Measurements from ENCODE around the gene PHF2. TPM values are rescaled to one million over a fixed set of nuclear protein-coding genes. Genes with fewer than 3 reads are reported as not detected.

PHF2 gene
- total and polyA plus RNA-seq, 2 of the 4 experiments (the other 2 are of a cell fraction): 5.9 to 9.5 TPM

DNA sequence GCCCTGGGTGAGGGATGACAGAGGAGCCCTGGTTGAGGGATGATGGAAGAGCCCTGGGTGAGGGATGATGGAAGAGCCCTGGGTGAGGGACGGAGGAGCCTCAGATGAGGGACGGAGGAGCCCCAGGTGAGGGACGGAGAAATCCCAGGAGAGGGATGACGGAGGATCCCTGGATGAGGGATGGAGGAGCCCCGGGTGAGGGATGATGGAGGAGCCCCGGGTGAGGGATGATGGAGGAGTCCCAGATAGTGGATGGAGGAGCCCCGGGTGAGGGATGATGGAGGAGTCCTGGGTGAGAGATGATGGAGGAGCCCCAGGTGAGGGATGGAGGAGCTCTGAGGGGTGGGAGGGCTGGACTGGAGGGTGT is 10.9 kb downstream of the PHF2 start:
- no peak overlapping the region for H3K4me3 ChIP-seq (ENCODE audit: insufficient read depth, low read depth, low read length)
- peaks cover 3% of the 10 kb centered on the region; the same call in 1 of the 2 replicates for H3K9me3 ChIP-seq (ENCODE audit: control insufficient read depth, insufficient read depth, low read length)
- no peak overlapping the region for H2BK120ac ChIP-seq (ENCODE audit: low read depth, low read length)
- H2AK9ac ChIP-seq (replicated peaks; ENCODE audit: low read depth, low read length, poor library complexity): no peak overlapping the region
- H3K14ac ChIP-seq (replicated peaks; ENCODE audit: low read depth, low read length): no peak overlapping the region
- in situ Hi-C loops (cut with MboI; ENCODE audit: low sequenced_read_pairs) (no loop called here), intact Hi-C loops (cut with micrococcal nuclease) (no loop called here), dilution Hi-C loops (cut with HindIII; ENCODE audit: low sequenced_read_pairs, unreplicated experiment) (no loop called here)
- H3K79me1 ChIP-seq (ENCODE audit: low read depth in 1 of 2, low read length in 2 of 2): peaks cover 19 to 82% of the 10 kb centered on the region in 2 experiments
- H2BK20ac ChIP-seq (ENCODE audit: low read depth, low read length): no peak overlapping the region
- POLR2A ChIA-PET (ENCODE audit: unreplicated experiment): no interaction called here
- no peak overlapping the region for H4K8ac ChIP-seq (ENCODE audit: low read depth in 2 of 2, low read length in 2 of 2)
- H3K4me1 ChIP-seq (ENCODE audit: control insufficient read depth, insufficient read depth, low read length): peaks cover 6% of the 10 kb centered on the region
- DNase-seq: no peak
- no peak overlapping the region for H3K9ac ChIP-seq (ENCODE audit: low read depth, low read length)
- H4K5ac ChIP-seq (ENCODE audit: low read depth, low read length): no peak overlapping the region
- H3K36me3 ChIP-seq (ENCODE audit: control insufficient read depth, insufficient read depth, low read length): no peaks in the 10 kb centered on the region
- no peak overlapping the region for H3K27ac ChIP-seq (ENCODE audit: insufficient read depth, low read length)
- no peak overlapping the region for H3K18ac ChIP-seq (ENCODE audit: low read depth, low read length)
- no TSS peak for BruUV-seq (replicated peaks)
- no peak for ATAC-seq (ENCODE audit: low read depth)
- no peak overlapping the region for H2BK15ac ChIP-seq (ENCODE audit: low read depth, low read length)
- H3K4me2 ChIP-seq (ENCODE audit: low read depth, low read length): no peak overlapping the region
- no peak overlapping the region for H2AFZ ChIP-seq (replicated peaks; ENCODE audit: low read length, poor library complexity)
- TF ChIP-seq CHD1 (IDR thresholded peaks at IDR 0.05; ENCODE audit: low read depth, low read length): no peak
- no peak for TF ChIP-seq SMC3 (IDR thresholded peaks at IDR 0.05; ENCODE audit: low read depth, low read length)
- no peak for TF ChIP-seq MAZ (IDR thresholded peaks at IDR 0.05; ENCODE audit: borderline replicate concordance, low read depth, low read length)
- TF ChIP-seq, protein P1, sequence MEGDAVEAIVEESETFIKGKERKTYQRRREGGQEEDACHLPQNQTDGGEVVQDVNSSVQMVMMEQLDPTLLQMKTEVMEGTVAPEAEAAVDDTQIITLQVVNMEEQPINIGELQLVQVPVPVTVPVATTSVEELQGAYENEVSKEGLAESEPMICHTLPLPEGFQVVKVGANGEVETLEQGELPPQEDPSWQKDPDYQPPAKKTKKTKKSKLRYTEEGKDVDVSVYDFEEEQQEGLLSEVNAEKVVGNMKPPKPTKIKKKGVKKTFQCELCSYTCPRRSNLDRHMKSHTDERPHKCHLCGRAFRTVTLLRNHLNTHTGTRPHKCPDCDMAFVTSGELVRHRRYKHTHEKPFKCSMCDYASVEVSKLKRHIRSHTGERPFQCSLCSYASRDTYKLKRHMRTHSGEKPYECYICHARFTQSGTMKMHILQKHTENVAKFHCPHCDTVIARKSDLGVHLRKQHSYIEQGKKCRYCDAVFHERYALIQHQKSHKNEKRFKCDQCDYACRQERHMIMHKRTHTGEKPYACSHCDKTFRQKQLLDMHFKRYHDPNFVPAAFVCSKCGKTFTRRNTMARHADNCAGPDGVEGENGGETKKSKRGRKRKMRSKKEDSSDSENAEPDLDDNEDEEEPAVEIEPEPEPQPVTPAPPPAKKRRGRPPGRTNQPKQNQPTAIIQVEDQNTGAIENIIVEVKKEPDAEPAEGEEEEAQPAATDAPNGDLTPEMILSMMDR (conservative IDR thresholded peaks at IDR 0.05; ENCODE audit: low read depth, low read length): no peak
- TF ChIP-seq MAFK (IDR thresholded peaks at IDR 0.05; ENCODE audit: low read depth, low read length): no peak
- no peak for TF ChIP-seq RFX5 (IDR thresholded peaks at IDR 0.05; ENCODE audit: low read depth, low read length)
- no peak for TF ChIP-seq RAD21 (IDR thresholded peaks at IDR 0.05; ENCODE audit: low read length)
- TF ChIP-seq FOS (IDR thresholded peaks at IDR 0.05; ENCODE audit: low read depth, low read length): no peak
- TF ChIP-seq, protein P2, sequence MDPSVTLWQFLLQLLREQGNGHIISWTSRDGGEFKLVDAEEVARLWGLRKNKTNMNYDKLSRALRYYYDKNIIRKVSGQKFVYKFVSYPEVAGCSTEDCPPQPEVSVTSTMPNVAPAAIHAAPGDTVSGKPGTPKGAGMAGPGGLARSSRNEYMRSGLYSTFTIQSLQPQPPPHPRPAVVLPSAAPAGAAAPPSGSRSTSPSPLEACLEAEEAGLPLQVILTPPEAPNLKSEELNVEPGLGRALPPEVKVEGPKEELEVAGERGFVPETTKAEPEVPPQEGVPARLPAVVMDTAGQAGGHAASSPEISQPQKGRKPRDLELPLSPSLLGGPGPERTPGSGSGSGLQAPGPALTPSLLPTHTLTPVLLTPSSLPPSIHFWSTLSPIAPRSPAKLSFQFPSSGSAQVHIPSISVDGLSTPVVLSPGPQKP (IDR thresholded peaks at IDR 0.05; ENCODE audit: borderline replicate concordance, low read depth, low read length): no peak
- TF ChIP-seq NFE2L2 (IDR thresholded peaks at IDR 0.05; ENCODE audit: low read depth, low read length): no peak
- H3K9me1 ChIP-seq (ENCODE audit: insufficient read depth, low read length): peaks cover 20% of the 10 kb centered on the region; the same call in 1 of the 2 replicates
- CTCF ChIA-PET: interaction anchor here (0.9 kb wide), 1 partner anchor 21 kb away, joined by 3 read pairs; no protein-coding TSS in a partner anchor
- no peak overlapping the region for H2AK5ac ChIP-seq (ENCODE audit: low read depth, low read length)
- no peak overlapping the region for H3K4ac ChIP-seq (ENCODE audit: low read depth, low read length)
- 100% methylated on average over 3 of the region's 7 CpGs; no CpG with 5 or more reads in 1 of the 2 experiments for WGBS, 2 experiments (ENCODE audit: extremely low coverage in 2 of 2, insufficient read length in 1 of 2)
- H4K20me1 ChIP-seq (ENCODE audit: insufficient read depth, low read length): peaks cover 75% of the 10 kb centered on the region
- H3K56ac ChIP-seq (ENCODE audit: extremely low read depth, insufficient read depth, low read length): no peak overlapping the region
- H2BK5ac ChIP-seq (ENCODE audit: low read depth, low read length, poor library complexity, severe bottlenecking): no peak overlapping the region
- H4K91ac ChIP-seq (ENCODE audit: insufficient read depth, low read depth, low read length): no peak overlapping the region
- H3K23ac ChIP-seq (ENCODE audit: low read depth, low read length): no peak overlapping the region
- no peaks in the 10 kb centered on the region for H3K27me3 ChIP-seq (ENCODE audit: control insufficient read depth, insufficient read depth, low read length)
